ENCODE results near the gene ITSN2.
A peak's percentile ranks its signal among the peaks of the same experiment; 100 is the strongest.
"Not testable (repeated sequence)": the region's sequence is repeated elsewhere in the genome, so short reads cannot be mapped to it uniquely, and the experiment has no call there.

The ITSN2 gene

DNA sequence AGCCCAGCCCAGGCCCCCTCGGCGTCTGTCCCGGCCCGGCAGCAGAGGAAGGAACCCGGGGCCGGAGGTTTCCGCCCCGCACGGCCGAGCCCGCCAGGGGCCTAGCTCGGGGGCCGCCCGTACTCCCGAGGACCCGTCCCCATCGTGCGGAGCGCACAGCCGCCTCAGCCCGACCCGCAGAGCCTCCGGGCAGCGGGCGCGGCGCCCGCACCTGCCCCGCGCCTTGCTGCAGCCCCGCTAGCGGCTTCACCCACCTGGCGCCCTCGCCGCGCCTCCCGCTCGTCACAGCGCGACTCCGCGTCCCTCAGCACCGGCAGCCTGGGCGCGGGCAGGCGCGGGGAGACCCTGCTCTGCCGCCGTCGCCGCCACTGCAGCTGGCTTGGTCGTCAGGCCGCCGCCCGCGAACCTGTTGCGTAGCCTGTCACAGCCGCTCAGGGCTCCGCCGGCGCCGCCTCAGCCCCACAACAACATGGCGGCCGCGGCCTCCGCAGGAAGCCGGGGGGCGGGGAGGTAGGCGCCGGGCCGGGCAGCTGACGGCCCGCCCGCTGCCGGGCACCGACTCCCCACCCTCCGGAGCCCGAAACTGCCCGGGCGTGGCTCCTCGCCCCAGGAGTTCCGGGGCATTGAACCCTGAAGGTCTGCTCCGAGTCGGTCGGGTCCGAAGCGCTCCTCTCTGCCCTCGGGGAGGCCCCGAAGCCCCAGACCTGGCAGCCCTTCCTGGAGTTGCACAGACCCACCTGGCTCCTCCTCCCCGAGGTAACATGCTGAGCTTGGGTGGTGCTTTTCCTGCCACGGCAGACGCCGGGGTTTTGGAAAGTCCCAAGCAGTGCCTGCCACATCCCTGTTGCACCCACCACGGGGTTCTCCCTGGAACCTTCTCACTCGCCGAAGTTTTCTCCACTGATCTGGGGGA, at the start of gene ITSN2:
Gene ITSN2, minus strand, starts transcription at position 487 of the 913 bp plus-strand sequence. CDS start 32,454 bp downstream, outside the sequence.
- peak in 56 of 58 donors; percentile 13 to 80 (median 63) for DNase-seq

- no peak for DNase-seq
Observed at GRCh38 chr2:24409171-24409570, 48.8 kb upstream of the ITSN2 start.

- DNase-seq, result not testable (repeated sequence)
Observed at GRCh38 chr2:24408704-24409103, 48.4 kb upstream of the ITSN2 start.

- peak in 1 of 58 donors; percentile 54 for DNase-seq
Observed at GRCh38 chr2:24404491-24404921, 44.2 kb upstream of the ITSN2 start.

- no peak for DNase-seq
Observed at GRCh38 chr2:24403832-24404212, 43.5 kb upstream of the ITSN2 start.

DNA sequence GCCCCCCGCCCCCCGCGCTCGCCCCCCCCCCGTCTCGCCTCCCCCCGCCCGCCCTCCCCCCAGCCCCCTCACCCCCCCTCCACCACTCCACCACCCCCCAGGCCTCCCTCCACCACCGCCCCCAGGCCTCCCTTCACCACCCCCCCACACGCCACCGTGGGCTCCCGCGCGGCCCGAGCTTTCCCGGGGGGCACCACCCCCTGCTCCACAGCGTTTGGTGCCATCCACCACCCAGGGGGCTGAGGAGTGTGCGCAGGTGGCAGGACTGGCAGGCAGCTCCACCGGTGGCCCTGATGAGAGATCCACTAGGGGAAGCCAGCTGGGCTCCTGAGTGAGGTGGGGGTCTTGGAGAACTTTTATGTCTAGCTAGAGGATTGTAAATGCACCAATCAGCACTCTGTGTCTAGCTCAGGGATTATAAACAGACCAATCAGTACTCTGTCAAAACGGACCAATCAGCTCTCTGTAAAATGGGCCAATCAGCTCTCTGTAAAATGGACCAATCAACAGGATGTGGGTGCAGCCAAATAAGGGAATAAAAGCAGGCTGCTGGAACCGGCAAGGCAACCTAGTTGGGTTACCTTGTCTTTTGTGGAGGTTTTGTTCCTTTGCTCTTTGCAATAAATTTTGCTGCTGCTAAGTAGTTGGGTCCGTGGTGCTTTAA, 43.0 kb upstream of the ITSN2 start:
- no peak for DNase-seq

DNA sequence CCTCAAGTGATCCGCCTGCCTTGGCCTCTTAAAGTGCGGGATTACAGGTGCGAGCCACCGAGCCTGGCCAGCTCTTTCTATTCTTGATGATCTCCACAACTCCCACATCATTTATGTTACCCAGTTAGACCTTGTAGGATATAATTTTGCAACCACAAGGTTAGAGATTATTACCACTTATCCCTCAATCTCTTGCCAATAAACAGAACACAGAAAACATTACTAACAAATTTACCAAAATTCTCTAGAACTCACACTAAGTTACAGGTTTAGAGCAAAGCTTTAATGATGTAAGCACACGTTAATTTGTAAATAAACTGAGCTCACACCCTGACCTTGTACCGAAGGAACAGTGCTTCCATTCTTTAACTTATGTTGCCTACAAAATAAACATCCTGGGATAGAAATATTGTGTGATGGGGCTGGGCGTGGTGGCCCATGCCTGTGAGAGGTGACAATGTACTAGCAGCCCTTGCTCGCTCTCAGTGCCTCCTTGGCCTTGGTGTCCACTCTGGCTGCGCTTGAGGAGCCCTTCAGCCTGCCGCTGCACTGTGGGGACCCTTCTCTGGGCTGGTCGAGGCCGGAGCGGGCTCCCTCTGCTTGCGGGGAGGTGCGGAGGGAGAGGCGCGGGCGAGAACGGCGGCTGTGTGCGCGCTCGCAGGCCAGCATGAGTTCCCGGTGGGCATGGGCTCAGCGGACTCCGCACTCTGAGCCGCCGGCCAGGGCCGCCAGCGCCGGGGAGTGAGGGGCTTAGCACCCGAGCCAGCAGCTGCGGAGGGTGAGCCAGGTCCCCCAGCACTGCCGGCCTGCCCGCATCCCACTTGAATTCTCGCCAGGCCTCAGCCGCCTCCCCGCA, 42.1 kb upstream of the ITSN2 start:
- DNase-seq, result peak in 8 of 58 donors; percentile 6 to 19 (median 10)

- DNase-seq, result peak in 1 of 58 donors; percentile 38
Observed at GRCh38 chr2:24400207-24400907, 40.0 kb upstream of the ITSN2 start.

- DNase-seq, result no peak
Observed at GRCh38 chr2:24399434-24400206, 39.3 kb upstream of the ITSN2 start.

DNA sequence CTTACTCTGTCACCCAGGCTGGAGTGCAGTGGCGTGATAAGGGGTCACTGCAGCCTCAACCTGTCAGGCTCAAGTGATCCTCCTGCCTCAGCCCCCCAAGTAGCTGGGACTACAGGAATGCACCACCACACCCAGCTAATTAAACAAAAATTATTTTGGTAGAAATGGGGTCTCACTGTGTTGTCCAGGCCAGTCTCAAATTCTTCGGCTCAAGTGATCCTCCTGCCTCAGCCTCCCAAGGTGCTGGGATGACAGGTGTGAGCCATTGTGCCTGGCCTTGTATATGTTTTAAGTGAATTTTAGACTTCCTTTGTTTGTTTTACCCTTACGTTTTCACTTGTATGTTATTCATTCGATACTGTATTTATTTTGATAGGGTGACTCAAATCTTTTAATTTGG, 34.7 kb upstream of the ITSN2 start:
- DNase-seq, result no peak

- DNase-seq, result no peak
Observed at GRCh38 chr2:24392542-24393059, 32.3 kb upstream of the ITSN2 start.

GRCh38 chr2:24385366-24385765, 25.0 kb upstream of the ITSN2 start:
- DNase-seq, result no peak

- peak in 33 of 58 donors; percentile 8 to 58 (median 26) for DNase-seq
Observed at GRCh38 chr2:24382363-24383073, 22.2 kb upstream of the ITSN2 start.

- no peak for DNase-seq
Observed at GRCh38 chr2:24380820-24381219, 20.5 kb upstream of the ITSN2 start.

DNA sequence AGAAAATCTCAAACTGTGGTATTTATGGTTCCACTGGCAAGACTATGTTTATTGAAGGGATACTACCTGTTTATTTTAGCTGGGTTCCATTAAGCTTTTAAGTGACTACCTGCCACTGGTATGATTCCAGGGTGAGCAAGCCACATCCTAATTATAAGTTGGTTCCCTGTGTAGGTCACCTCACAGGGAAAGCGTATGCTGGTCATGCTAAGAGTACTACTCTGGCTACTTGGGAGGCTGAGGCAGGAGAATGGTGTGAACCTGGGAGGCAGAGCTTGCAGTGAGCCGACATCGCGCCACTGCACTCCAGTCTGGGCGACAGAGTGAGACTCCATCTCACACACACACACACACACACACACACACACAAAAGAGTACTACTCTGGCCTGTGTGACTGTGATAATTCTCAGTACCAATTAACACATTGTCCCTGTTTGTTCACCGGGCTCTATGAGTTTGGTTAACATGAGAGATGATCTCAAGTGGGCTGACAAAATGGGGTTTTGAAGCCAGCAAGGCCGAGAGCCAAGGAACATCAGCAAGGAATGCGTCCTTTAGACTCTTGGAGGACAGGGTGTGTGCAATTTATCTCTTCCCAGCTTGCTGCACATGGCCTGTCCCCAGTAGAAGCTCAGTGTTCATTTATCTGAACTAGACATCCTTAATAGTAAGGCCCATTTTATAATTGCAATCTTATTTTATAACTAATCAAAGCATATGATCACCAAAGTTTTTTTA, 15.2 kb upstream of the ITSN2 start:
- DNase-seq, result no peak

DNA sequence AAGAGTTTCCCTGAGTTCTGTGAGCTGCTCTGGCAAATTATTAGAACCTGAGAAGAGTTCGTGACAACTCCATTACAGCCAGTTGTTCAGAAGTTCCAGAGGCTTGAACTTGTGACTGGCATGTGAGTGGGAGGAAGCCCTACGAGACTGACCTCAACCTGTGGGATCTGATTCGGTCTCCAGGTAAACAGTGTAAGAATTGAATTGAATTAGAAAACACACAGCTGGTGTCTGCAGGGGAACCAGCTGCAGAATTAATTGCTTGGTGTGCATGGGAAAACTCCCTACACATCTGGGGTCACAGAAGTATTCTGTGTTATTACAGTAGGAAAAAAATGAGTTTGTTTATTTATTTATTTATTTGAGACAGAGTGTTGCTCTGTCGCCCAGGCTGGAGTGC, 14.0 kb upstream of the ITSN2 start:
- no peak for DNase-seq

DNA sequence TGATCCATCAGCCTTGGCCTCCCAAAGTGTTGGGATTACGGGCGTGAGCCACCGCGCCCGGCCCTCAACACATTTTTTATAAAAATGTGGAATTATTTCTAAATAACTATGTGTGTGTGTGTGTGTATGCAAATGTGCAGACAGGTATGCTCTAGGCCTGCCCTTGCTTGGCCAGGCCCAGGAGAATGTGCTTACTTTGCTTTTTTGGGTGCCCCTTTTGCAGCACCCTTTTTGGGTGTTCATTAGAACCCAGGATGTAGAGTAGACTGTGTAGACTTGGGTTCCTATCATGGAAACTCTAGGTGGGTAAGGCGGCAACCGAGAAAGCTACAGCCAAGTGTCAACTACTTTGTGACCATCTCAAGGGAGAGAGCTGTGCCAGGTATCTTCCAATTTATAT, 11.7 kb upstream of the ITSN2 start:
- DNase-seq, result no peak

GRCh38 chr2:24365826-24366225, 5.5 kb upstream of the ITSN2 start:
- DNase-seq, result no peak

Data from anterior cingulate cortex (tissue), 58 donors.